Esophagus muscularis mucosa (tissue), 4 donors: ENCODE results near the gene TNRC18. TPM values are rescaled to one million over a fixed set of nuclear protein-coding genes. Genes with fewer than 3 reads are reported as not detected.

ENCODE experiments used
- DNase-seq: peaks from one replicate; pipeline ENCODE4 v3.0.0-alpha.2; 2017; ENCODE audit errors: extremely low spot score
- H3K27ac ChIP-seq, 4 donors: fragments of 200-600 bp; sonication (generic); replicated peaks in 1 of 4; 1 replicate in 3 of 4; 2 replicates in 1 of 4; pipeline ENCODE4 v1.5.1; 2016 to 2019; ENCODE audit warnings: mild to moderate bottlenecking in 1 of 4
- H3K27me3 ChIP-seq, 4 donors: fragments of 200-600 bp; sonication (generic); one replicate each; pipeline versions ENCODE4 v1.5.1 to v1.6.0; 2016 to 2019
- H3K36me3 ChIP-seq, 4 donors: fragments of 200-600 bp; sonication (generic); one replicate each; pipeline ENCODE4 v1.5.1; 2016 to 2019
- H3K4me1 ChIP-seq, 4 donors: fragments of 200-600 bp; sonication (generic); one replicate each; pipeline ENCODE4 v1.5.1; 2016 to 2019
- H3K4me3 ChIP-seq, 4 donors: fragments of 200-600 bp; sonication (generic); 1 replicate in 2 of 4; 2 replicates in 2 of 4; pipeline ENCODE4 v1.5.1; 2016 to 2019; ENCODE audit warnings: mild to moderate bottlenecking in 4 of 4, moderate library complexity in 1 of 4
- H3K9me3 ChIP-seq, 4 donors: fragments of 200-600 bp; sonication (generic); 1 replicate in 3 of 4; 2 replicates in 1 of 4; pipeline ENCODE4 v1.5.1; 2016 to 2019
- CTCF ChIP-seq, 3 experiments: fragments of 200-600 bp in 2 of 3; fragments of 450-650 bp in 1 of 3; sonication (generic) in 2 of 3; IDR thresholded peaks; one replicate each; pipeline ENCODE4 v1.5.1; 2017 to 2019; ENCODE audit warnings: antibody characterized with exemption in 3 of 3, mild to moderate bottlenecking in 2 of 3, moderate library complexity in 1 of 3
- EP300 ChIP-seq: sonication (generic); formaldehyde crosslinking; IDR thresholded peaks from one replicate; pipeline ENCODE4 v1.6.1; 2017; ENCODE audit warnings: antibody characterized with exemption
- POLR2A ChIP-seq: fragments of 450-650 bp; IDR thresholded peaks from one replicate; pipeline ENCODE4 v1.6.1; 2017; ENCODE audit warnings: antibody characterized with exemption, moderate library complexity, mild to moderate bottlenecking, low read depth
- POLR2AphosphoS5 ChIP-seq, 2 donors: sonication (generic); formaldehyde crosslinking; IDR thresholded peaks; one replicate each; pipeline ENCODE4 v1.6.1; 2017; ENCODE audit warnings: antibody characterized with exemption in 2 of 2
- WGBS: methylation state at CpG from one replicate; pipeline ENCODE4 v1.1.5; 2018; 5-methylcytosine and 5-hydroxymethylcytosine counted together
- intact Hi-C: fragments of 100-400 bp; cut with DNase I; formaldehyde crosslinking; loops from one replicate; pipeline ENCODE4 v1.15.1; 2023
- total RNA-seq, 4 donors: library from RNA; depleted of rRNA; stranded (reverse); fragments of >200 nt; gene quantifications; one replicate each; pipeline versions ENCODE4 v1.1.0 to v1.2.1, GENCODE V29; 2016

The TNRC18 gene
- total RNA-seq, 4 donors from 2014 or later: 101 to 277 (median 166) TPM

DNA sequence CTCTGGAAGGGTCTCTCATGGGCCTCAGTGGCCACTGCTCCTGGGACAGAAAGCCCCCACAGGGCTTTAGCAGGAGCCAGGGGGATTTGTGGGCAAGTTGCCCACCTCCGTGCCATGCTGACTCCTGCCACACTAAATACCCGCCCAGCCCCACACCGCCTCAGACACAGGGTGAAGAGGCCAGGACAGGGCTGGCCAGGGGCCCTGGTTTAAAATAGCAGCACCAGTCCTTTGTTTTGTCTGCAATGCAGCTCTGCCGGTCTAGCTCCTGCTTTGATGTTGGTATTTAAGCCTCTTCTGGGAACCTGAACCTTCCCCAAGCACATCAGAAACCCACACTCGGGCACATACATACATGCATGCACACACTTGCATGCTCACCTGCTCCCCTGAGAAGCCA is 14.4 kb upstream of the TNRC18 start:
- TF ChIP-seq CTCF (IDR thresholded peaks at IDR 0.05): no peak
- DNase-seq: no peak
- Histone ChIP-seq H3K4me3 (no peak overlapping the region), H3K4me1 (peaks cover 13 to 33% (median 23%) of the 10 kb centered on the region in 4 donors), H3K9me3 (peaks cover 0 to 4% (median 0%) of the 10 kb centered on the region in 4 donors), H3K27ac (no peak overlapping the region), H3K36me3 (peaks cover 0 to 5% (median 1%) of the 10 kb centered on the region in 4 donors), H3K27me3 (no peaks in the 10 kb centered on the region)
- 35% methylated on average over 4 of the region's 5 CpGs for WGBS
- intact Hi-C loops: no loop called here

- intact Hi-C loops: no loop called here
- peaks cover 13 to 33% (median 22%) of the 10 kb centered on the region in 4 donors for H3K4me1 ChIP-seq
- 100% methylated on average over 4 of the region's 6 CpGs for WGBS
- peaks cover 0 to 5% (median 1%) of the 10 kb centered on the region in 4 donors for H3K36me3 ChIP-seq
- peaks cover 0 to 4% (median 0%) of the 10 kb centered on the region in 4 donors for H3K9me3 ChIP-seq
- H3K27ac ChIP-seq: no peak overlapping the region
- no peak overlapping the region for H3K4me3 ChIP-seq
- no peak for DNase-seq
- TF ChIP-seq CTCF (IDR thresholded peaks at IDR 0.05) (no peak), POLR2AphosphoS5 (IDR thresholded peaks at IDR 0.05) (no peak), EP300 (no peak), POLR2A (no peak)
- H3K27me3 ChIP-seq: no peaks in the 10 kb centered on the region
Observed at GRCh38 chr7:5437348-5437892, 13.8 kb upstream of the TNRC18 start.

DNA sequence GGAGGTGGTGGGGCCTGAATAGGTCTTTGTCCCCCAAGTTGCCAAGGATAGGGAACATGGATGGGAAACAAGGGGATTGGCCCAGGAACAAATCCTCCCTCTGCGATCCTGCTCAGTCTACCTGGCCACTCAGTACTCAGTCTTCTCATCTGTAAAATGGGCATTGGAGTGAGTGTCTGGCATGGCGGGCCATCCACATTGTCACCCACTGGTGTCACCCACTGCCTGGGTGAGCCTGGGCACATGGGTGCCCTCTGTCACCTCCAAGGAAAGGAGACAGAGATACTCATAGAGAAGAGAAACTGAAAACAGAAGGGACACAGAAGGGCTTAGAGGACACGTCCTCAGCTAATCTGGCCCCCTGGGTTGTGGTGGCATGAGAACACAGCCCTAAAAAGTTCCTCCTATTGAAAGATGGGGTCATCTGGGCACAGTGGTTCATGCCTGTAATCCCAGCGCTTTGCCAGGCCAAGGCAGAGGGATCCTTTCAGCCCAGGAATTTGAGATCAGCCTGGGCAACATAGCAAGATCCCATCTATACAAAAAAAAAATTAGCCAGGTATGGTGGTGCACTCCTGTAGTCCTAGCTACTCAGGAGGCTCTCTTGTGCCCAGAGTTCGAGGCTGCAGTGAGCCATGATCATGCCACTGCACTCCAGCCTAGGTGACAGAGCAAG is 12.5 kb upstream of the TNRC18 start:
- Histone ChIP-seq H3K36me3 (peaks cover 0 to 5% (median 1%) of the 10 kb centered on the region in 4 donors), H3K9me3 (peaks cover 0 to 4% (median 0%) of the 10 kb centered on the region in 4 donors), H3K4me1 (peaks cover 10 to 21% (median 17%) of the 10 kb centered on the region in 4 donors), H3K4me3 (no peak overlapping the region), H3K27ac (no peak overlapping the region), H3K27me3 (no peaks in the 10 kb centered on the region)
- TF ChIP-seq POLR2AphosphoS5 (IDR thresholded peaks at IDR 0.05) (no peak), EP300 (no peak), CTCF (IDR thresholded peaks at IDR 0.05) (no peak), POLR2A (no peak)
- no peak for DNase-seq
- intact Hi-C loops: no loop called here
- 93% methylated on average over 5 of the region's 5 CpGs for WGBS

DNA sequence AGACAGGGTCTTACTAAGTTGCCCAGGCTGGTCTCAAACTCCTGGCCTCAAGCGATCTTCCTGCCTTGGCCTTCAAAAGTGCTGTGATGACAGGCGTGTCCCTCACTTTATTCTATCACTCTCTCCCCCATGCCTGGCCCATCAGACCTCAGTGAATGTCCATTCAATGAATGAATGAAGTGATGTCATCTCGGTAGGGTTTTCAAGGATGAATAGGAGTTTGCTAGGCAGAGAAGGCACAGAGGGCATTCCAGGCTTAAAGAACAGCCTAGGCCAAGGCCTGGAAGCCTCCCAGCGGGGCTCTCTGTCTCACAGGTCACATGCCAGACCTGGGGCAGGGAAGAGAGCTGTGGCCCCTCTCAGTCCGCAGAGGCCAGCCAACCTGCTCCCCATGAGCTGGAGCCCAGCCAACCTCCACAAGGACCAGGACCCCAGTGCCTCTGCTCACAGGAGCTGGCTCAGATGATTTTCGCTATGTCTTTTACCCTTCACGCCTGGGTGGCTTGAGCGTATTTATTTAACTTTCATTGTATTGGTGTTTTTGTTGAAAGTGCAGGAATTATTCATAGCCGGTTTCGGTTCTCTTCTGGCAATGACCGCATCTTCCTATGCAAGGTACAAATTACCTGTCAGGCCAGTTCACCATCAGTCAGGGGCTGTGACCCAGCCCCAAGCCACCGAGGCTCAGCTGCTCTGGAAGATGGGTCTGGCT is 11.8 kb upstream of the TNRC18 start:
- intact Hi-C loops: no loop called here
- H3K27me3 ChIP-seq: no peaks in the 10 kb centered on the region
- H3K9me3 ChIP-seq: peaks cover 0 to 4% (median 0%) of the 10 kb centered on the region in 4 donors
- no peak overlapping the region for H3K4me3 ChIP-seq
- WGBS: 95% methylated on average over 12 of the region's 12 CpGs
- no peak overlapping the region for H3K27ac ChIP-seq
- peaks cover 13 to 25% (median 18%) of the 10 kb centered on the region in 4 donors for H3K4me1 ChIP-seq
- peaks cover 0 to 5% (median 1%) of the 10 kb centered on the region in 4 donors for H3K36me3 ChIP-seq
- no peak for DNase-seq
- TF ChIP-seq CTCF (IDR thresholded peaks at IDR 0.05) (no peak), POLR2AphosphoS5 (IDR thresholded peaks at IDR 0.05) (no peak), EP300 (no peak), POLR2A (no peak)
